ENCODE results near the gene MYEF2.

The MYEF2 gene

GRCh38 chr15:48089702-48090101 lies 88.4 kb downstream of the MYEF2 start:
- DNase-seq (ENCODE audit: low read depth in 1 of 2, low spot score in 1 of 2): no peak

DNA sequence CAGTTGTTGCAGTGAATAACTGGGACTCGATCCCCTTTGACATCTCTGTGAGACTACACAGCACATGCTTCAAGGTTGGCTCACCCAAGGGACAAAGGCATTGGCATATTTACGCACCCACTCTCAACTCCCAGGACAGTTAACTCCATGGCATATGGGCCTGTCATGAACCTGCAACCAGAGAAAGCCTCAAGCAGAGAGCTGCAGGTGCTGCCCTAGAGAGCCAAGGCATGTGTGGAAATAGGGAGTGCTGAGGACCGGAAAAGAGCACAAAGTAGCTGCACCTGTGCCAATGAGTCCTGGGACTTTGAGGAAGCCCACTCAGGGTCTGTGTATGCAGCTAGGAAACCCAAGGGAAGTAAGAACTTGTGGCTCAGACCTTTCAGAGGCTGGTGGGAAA lies 90.3 kb downstream of the MYEF2 start:
- DNase-seq (ENCODE audit: low read depth in 1 of 2, low spot score in 1 of 2): no peak

- DNase-seq (ENCODE audit: low read depth in 1 of 2, low spot score in 1 of 2): no peak
These were observed 91.5 kb downstream of the MYEF2 start for GRCh38 chr15:48086576-48086975.

DNA sequence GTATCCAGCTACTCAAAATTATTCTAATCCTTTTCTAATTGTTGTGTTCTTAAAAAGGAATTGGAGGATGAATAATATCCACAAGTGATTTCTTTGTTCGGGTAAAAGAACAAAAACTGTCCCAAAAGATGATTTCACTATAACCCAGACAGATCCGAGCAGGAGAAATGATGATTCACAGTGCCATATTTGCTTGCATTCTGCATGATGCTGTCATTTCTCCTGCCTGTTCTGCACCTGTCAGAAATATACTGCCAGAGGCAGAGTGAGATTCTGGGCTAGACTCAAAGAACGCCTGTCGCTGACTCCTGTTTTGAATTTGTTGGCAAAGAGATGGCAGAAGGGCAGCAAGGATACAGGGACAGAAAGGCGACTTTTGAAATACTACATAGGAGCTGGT lies 92.0 kb downstream of the MYEF2 start:
- no peak for DNase-seq (ENCODE audit: low read depth in 1 of 2, low spot score in 1 of 2)

- DNase-seq (ENCODE audit: low read depth in 1 of 2, low spot score in 1 of 2): no peak
These were observed 92.5 kb downstream of the MYEF2 start for GRCh38 chr15:48085591-48085930.

DNA sequence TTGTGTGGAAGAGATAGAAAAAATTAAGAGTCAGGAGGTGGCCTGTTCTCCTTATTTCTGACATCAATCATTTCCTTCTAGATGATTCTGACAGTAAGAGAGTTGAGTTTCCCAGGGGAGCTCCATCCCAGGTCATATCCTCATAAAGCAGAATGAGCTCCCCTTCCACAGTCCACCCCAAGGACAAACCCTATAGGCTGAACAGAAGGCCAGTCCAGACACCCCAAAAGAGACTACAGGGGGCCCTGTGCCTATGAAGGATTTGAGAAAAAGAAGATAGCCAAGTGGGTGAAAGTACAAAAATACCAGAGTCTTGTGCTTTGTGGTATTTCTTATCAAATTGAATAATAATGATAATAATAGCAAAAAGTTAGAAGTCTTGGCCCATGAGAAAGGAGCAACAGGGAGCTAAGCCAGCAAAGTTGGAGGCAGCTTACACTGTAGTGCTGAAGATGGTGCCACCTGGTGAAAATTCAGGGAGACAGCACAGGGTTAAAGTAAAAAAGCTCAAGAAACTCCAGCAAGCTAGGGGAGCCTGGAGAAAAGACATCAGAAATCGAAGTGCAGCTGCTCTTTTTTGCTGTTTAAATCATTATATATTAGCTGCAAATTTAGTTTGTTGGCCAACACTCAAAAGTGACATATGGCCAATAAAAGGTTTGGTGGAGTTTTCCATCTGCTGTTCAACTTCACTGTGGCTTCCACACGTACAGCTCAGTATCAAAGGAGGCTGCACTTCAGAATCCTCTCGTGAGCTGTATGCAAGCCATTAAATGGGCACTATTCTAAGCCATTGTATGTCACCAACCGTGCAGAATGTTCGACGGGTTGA lies 93.1 kb downstream of the MYEF2 start:
- no peak for DNase-seq (ENCODE audit: low read depth in 1 of 2, low spot score in 1 of 2)
